Right hindlimb (tissue), 1 donor: ENCODE measurements around the gene ACTG1.

ENCODE experiments used
- DNase-seq: peaks from one replicate; pipeline ENCODE4 v3.0.0-alpha.2; 2018

ACTG1 gene

DNA sequence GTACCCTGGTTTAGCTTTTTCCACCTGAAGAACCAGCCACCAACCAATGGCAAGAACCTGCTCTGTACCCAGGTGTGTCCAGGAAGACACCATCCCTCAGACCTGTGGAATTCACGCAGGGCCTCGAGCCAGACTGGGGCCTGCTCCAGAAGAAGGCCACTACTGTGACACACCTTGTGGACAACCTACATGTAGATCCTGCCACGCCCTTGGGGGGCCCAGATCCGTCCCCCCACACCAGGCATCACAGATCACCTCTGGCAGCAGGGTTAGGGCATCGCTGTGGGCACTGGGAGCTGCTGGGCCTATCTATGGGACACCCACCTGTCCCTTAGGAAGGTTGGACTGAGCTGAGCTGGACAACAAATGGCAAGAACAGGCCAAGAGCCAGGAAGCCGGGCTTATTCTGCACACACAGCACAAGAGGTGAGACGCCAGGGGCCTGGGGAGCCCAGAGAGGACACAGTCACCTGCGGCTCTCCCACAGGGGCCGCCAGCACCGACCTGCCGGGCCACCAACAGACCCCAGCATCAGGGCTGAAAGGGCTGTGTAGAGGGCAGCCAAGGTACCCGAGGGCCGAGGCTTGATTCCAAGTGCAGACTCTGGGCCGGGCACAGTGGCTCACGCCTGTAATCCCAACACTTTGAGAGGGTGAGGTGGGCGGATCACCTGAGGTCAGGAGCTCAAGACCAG is 31.8 kb upstream of the ACTG1 start:
- DNase-seq = peak; percentile 8

DNA sequence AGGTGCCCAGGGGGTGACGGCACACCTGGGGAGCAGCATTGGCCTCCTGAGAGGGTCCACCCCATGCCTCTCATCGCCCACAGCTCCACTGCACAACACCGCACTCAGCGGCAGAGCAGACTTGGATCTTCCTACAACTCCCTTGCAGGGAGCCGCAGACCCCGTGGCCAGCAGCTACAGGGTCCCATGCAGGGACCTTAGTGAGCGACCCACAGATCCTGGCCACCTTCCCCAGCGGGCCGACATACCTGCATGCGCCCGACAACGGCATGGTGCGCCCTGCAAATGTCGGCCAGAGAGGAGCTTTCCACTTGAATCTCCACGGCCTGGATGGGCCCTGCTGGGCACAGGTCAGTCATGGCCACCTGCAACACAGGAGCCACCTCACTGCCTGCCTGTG is 31.2 kb upstream of the ACTG1 start:
- peak; percentile 16 for DNase-seq

DNA sequence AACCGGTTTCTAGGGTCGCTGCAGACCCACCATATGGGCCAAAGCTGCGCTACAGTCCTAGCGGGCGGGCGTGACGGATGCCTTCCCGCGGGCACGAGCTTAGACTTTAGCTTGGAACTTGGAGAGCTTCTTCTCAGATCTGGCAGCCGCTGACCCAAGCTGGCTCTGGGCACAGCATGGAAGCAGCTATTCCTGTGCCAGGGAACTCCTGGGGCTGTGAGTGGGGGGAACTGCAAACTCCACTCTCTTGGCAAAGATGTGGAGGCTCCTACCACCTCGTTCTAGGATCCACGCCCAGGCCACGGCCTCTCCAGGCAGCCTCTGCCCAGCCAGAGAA is 30.7 kb upstream of the ACTG1 start:
- DNase-seq = peak; percentile 4

DNA sequence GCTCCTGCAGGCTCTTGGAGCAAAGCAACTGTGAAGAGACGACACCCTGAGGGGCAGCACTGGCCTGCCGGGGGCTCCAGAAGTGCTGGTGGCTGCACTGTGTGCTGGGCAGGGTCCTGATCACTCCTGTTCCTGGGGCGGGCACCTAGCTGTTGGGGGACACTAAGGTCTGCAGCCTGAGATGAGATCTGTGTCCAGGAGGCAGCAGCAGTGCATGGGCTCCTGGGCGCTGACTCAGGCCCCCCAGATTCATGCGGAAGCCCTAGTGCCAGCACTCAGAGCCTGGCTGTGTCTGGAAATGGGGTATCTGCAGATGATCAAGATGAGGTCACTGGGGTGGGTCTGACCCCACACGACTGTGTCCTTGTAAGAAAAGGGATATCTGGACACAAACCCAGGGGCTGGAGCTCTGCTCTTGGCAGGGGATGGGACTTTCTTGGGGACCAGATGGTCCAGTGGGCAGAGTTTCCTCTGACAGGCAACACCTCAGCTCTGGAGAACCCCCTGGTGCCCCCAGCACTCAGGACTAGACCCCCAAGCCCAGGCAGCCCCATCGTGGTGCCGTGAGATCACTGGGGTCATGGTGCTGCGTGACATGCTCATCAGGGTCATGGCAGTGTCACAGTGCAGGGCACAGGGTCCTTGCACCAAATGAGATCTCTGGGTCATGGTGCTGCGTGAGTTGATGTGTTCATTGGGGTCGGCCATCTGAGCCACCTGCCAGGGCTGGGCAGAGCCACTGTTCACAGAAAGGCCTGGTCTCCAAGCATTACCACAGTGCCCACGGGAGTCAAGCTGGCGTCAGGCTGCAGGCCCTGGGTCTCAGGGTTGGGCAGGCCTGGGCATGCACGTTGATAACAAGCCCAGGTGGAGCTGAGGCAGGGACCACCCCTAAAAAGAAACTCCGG is 30.1 kb upstream of the ACTG1 start:
- DNase-seq = peak; percentile 12

DNA sequence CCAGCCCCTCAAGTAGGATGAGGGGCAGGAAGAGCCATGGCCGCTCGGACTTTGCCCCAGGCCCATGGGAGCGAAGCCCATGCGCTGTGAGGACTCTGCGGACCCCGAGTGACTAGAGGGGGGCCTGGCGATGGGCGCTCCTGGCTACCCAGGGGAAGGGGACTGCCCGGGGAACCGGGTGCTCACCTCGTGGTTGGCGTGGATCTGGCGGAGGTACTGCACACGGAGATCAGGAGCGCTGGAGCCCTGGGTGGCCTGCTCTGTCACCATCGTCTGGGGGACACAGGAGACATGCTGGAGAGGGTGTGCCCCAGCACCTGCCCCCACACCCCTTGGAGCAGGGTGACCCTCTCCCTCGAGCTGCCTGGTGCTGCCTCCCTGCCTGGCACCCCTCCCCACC is 28.5 kb upstream of the ACTG1 start:
- DNase-seq = peak; percentile 8

DNA sequence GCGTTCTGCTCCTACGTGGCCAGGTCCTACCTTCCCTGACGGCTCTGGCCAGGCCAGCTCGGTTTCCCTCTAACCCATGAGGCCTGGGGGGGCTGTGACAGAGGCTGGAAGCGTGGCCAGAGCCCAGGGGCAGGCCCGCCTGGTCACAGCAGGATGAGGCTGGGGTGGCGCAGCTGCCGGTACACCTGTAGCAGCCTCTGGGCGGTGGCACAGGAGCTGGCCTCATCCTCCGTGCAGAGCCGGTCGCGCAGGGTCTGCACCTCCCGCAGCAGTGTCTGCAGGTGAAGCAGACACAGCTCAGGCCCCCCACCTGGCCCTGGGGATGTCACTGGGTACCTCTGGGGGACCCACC is 28.1 kb upstream of the ACTG1 start:
- DNase-seq = peak; percentile 16

DNA sequence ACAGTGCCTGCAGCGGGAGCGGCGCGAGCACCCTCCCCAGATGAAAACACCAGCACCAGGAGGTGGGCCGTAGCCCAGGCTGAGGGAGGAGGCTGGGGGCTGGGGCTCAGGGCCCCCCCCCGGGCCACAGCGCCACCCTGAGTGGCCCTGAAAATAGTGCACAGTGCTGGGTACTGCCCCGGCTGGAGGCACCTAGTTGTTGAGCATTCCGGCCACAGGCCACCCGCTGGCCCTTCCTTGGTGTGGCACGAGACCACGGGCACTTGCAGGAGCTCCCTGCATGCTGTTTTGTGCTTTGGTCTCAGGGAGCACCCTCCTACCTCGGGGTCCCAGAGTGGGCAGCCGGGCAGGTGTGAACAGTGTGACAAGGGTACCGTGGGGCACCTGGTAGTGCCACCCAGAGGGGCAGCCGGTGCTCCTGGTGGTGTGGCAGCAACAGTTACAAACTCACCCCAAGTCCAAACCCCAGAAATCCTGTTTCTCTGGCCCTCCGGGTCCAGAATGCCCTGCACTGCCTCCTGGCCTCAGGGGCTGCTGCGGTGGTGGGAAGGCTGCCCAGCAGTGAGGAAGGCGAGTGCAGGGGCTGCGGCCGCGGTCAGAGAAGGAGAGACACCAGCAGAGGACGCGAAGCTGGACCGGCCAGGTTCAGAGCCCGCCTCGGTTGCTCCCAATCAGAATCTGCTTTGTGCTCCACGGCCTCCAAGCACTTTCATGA is 27.5 kb upstream of the ACTG1 start:
- no peak for DNase-seq

DNA sequence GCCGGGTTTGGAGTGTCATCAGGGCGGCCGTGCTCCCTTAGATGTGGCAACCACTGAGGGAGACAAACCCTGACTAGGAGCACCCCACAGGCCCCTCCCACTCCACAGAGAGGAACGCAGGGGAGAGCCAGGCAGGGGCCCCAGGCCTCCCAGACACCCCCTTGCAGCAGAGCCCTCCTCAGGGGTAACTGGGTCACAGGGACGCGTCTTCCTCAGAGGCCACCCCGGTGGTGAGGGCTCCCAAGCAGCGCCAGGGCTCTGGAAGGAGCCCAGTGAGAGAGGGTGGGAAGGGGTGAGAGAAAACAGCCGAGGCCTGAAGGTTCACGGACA is 26.9 kb upstream of the ACTG1 start:
- DNase-seq = peak; percentile 15

DNA sequence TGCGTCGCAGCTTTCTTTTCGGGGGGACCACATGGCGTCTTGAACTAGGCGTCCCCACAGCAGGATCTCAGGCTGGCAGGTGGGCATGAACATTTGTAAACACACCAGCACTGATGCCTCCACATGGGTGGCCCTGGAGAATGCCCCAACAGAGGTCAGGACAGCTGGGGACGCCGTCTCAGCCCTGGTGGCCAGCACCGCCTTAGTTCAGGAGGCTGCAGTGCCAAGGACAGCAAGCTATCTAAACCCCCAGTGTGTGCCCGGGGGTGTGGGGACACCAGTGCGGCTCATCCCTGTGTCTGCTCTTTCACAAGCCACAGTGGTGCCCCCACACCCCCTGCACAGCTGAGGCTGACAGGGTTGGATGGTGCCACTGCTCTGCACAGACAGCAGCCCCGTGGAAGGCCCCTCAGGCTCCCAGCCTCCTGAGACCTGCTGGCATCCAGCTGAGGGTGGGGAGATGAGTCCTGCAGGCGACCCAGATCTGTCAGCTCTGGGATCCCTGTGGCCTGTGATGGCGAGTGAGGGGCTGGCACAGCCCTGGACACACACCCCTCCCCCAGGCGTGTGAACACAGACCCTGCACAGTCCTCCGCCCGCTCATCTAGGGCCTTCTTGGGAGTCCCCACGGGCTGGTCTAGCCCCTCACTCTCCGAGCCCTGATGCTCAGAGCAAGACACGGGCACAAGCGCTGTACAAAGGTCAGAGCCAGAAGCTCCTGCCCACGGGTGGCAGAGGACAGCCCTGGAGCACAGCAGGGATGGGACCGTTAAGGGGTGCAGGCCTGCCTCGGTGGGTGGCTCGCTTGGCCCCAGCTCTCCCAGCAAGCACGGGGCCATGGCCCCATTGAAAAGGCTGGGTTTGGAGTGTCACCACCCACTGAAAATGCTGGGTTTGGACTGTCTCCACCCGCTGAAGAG is 26.3 kb upstream of the ACTG1 start:
- no peak for DNase-seq

DNA sequence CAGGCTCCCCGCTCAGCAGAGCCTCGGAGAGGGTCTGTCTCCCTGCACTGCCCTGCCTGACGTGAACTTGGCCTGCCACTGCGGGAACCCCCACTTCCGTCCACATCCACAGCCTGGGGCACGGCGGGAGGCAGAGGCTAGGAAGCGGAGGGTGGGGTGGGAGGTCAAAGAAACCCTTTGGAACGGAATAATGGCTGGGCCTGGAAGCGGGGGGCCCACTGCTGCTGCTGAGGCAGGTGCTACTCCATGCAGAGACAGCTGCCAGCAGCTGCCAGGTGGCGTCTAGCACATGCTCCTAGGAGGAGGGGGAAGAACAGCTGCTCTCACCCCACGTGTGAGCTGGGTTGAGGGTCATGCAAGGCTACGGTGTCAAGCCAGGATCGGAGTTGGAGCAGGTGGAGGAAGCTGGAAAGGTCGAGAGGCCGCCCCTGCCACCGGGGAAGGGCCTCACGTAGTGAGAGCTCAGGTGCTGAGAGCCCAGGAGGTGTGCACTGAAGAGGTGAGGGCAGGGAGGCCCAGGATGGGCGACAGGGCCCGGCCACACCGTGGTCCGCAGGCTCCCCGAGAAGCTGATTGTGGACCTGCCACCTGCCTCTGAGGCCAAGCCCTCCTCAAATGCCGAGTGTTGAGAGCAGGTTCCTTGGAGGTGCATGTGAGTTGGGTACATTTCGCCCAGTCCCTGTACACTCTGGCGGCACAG is 25.4 kb upstream of the ACTG1 start:
- DNase-seq = peak; percentile 69

DNA sequence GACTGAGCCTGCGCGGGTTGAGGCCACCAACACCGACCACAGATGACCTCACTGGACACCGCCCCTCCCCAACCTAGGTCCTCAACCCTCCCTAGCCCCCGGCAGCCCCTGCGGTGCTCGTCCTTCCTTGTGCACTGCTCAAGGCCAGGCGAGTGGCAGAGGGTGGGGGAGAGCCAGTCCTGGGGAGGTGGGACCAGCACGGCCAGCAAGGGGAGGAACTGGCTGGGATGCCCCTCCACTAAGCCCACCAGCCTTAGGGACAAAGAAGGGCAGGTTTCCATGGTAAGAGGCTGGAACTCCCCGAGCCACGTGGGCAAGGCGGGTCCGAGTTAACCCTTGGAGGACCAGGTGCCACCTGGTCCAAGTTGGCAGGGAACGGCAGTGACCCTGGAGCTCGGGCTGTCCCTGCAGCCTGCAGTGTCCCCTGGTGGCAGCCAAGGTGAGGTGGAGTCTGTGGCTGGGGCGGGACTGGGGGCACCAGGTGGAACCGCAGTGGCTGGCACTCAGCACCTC is 24.8 kb upstream of the ACTG1 start:
- no peak for DNase-seq

DNA sequence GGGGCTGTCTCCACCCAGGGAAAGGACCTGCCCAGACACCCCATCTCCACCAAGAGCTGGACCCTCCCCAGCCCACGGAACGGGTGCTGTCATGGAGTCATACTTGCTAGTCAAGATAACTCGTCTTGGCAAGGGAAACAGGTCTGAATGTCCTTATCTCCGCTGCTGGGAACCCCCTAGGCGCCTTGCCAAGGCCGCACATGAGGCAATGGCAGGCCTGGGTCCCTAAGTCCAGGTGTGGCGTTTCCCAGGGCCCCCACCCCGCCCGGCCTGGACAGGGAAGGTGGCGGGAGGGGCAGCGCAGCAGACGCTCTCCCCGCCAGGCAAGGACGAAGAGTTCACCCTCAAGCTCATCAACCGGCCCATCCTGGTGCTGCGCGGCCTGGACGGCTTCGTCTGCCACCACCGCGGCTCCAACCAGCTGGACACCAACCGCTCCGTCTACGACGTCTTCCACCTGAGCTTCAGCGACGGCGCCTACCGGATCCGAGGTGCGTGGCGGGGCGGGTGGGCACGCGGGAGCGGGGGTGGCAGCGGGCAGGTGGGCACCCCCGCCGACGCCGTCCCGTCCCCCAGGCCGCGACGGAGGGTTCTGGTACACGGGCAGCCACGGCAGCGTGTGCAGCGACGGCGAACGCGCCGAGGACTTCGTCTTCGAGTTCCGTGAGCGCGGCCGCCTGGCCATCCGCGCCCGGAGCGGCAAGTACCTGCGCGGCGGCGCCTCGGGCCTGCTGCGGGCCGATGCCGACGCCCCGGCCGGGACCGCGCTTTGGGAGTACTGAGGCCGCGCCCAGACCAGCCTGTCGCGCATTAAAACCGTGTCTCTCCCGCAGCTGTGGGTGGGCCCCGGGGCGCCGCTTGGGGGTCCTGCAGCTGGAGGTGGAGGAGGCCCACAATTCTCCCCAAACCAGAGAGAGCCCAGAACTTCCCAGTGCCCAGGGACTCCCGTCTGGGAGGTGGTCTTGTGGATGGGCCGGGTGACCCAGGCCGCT is 24.0 kb upstream of the ACTG1 start:
- DNase-seq = no peak

DNA sequence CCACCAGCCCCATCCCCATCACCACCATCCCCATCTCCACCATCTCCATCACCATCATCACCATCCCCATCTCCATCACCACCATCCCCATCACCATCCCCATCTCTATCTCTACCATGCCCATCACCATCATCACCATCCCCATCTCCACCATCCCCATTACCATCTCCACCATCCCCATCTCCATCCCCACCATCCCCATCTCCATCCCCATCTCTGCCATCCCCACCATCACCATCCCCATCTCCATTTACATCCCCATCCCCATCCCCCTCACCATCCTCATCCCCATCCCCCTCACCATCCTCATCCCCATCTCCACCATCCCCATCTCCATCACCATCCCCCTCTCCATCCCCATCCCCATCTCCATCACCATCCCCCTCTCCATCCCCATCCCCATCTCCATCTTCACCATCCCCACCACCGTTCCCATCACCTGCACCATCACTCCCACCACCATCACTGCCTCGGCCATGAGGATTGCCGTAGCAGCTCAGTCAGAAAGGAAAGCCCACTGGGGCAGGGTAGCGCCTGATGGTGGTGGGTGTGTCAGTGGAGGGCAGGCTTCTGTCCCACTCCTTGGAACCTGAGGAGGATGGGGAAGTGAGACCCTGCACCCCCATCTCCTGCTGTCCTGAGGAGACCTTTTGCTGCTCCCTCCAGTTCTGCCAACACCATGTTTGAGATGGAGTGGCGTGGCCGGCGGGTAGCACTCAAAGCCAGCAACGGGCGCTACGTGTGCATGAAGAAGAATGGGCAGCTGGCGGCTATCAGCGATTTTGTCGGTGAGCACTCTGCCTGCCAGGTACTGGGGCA is 23.1 kb upstream of the ACTG1 start:
- DNase-seq = no peak

DNA sequence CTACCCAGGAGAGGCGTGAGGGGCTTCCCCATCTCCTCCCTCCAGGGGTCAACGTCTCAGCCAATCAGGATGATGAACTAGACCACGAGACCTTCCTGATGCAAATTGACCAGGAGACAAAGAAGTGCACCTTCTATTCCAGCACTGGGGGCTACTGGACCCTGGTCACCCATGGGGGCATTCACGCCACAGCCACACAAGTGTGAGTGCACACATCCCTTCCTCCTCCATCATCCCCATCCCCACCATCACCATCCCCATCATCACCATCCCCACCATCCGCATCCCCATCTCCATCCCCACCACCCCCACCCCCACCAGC is 22.4 kb upstream of the ACTG1 start:
- no peak for DNase-seq

DNA sequence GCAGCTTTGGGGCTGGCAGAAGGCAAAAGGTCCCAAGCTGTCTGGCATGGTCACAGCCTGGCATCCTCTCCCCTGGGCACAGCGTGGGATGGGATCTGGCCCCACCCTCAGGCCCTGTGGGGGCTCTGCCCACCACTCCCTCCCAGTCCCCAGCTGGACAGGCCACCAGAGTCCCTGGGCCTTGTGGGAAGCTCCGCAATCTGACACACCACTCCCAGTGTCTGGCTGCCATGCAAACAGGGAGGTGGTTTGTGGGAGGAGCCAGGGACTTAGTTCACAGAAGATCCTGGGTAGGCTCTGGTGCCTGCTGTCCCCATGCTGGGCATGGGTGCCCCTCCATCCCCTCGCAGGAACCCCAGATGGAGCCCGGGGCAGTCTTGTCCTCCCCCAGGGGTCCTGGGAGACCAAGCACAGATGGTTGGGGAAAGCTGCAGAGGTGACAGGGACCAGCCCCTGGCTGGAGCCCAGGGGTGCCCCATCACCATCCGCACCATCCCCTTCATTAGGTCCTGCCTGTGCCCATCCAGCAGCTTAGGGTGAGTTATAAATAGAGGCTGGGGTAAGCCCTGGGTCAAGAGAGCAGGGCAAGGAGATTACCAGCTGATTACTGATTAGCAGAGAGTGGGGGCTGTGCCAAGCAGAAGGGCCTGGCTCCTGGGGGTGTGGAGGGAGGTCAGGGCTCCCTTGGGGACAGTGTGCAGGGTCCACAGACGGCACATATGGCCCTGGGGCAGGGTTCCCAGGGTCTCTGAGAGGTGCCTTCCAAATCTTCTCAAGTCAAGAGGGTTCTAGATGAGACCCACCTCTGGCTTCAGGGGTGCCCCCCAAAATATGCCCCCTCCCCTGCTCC is 21.8 kb upstream of the ACTG1 start:
- DNase-seq = no peak

DNA sequence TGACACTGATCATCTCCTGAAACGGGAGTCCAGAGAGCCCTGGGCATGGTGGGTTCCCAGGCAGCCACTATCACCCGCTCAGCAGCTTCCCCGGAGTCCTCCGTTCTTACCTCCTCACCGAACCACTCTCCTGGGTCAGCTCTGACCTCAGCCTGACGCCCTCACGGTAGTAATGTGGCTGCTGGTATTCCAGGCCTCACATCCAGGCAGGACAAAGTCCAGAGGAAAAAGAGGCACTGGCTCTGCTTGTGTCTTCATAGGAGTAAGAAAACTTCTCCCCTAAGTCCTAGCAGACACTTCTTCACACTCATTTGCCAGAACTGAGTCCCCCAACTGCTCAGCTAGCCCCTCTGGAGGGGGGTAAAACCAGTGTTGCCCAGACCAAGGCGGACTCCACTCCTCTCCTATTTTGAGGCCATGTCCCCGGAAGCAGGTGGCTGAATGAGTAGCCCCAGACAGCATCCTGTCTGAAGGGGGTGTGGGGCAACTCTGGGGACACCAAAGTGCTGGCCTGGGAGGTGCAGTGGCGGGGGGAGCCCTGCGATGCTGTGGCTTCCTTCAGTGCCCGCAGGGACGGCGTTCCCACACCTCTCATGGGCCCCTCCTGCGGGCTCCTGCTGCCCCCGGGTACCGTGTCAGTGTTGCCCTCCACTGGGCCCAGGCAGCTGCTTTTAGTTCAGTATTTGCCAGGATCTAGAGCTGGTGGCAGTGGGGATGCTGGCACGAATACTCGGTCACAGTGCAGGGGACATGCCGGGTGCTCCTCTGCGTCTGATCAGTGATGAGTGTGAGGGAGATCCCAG is 20.9 kb upstream of the ACTG1 start:
- DNase-seq = no peak

DNA sequence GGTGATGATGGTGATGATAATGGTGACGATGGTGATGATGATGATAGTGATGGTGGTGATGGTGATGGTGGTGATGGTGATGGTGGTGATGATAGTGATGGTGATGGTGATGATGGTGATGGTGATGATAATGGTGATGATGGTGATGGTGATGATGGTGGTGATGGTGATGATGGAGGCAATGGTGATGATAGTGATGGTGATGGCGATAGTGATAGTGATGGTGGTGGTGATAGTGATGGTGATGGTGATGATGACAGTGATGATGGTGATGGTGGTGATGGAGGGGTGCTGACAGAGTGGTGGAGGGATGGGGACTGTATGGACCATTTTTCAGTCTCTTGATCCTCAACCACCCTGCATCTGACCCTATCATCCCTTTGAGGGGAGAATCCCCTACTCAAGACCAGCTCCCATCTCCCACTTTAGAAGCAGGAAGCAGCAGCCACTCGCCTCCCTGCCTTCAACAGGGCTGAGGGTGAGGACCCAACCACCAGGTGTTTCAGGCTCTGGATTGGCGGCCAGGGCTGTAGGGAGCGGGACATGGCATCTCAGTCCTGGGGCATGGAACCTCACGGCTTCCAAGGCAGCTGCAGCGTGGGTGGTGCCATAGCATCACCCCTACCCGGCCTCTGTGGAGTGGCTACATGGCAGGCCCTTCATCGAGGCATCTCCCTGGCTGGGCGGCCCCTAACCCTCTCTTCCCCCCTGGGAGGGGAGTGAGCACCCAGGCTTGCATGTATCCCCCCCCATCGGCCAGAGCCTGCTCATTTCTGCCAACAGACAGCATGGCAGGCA is 20.1 kb upstream of the ACTG1 start:
- DNase-seq = no peak
